LNCAP (cell line): ENCODE measurements around the gene TSPAN10.

Source experiments
- TF ChIP-seq, protein P1 (sequence below): fragments of 450-650 bp; IDR thresholded peaks from 2 replicates; pipeline ENCODE4 v1.5.1; 2017; ENCODE audit warnings: mild to moderate bottlenecking

Gene TSPAN10

DNA sequence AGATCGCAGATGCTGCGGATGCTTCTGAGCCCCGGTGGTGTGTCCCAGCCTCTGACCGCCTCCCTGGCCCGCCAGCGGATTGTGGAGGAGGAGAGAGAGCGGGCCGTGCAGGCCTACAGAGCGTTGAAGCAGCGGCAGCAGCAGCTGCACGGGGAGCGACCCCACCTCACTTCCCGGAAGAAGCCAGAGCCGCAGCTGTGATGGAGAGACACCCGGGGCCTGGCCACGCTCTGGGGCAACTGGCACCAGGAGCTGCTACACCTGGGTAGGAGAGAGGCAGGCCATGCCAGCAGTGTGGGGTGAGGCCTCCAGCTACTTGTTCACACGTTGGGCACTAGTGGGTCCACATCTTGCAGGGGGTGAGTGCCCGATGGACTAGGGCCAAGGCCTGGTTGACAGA is 35.5 kb downstream of the TSPAN10 start:
- TF ChIP-seq, protein P1, sequence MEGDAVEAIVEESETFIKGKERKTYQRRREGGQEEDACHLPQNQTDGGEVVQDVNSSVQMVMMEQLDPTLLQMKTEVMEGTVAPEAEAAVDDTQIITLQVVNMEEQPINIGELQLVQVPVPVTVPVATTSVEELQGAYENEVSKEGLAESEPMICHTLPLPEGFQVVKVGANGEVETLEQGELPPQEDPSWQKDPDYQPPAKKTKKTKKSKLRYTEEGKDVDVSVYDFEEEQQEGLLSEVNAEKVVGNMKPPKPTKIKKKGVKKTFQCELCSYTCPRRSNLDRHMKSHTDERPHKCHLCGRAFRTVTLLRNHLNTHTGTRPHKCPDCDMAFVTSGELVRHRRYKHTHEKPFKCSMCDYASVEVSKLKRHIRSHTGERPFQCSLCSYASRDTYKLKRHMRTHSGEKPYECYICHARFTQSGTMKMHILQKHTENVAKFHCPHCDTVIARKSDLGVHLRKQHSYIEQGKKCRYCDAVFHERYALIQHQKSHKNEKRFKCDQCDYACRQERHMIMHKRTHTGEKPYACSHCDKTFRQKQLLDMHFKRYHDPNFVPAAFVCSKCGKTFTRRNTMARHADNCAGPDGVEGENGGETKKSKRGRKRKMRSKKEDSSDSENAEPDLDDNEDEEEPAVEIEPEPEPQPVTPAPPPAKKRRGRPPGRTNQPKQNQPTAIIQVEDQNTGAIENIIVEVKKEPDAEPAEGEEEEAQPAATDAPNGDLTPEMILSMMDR: no peak

DNA sequence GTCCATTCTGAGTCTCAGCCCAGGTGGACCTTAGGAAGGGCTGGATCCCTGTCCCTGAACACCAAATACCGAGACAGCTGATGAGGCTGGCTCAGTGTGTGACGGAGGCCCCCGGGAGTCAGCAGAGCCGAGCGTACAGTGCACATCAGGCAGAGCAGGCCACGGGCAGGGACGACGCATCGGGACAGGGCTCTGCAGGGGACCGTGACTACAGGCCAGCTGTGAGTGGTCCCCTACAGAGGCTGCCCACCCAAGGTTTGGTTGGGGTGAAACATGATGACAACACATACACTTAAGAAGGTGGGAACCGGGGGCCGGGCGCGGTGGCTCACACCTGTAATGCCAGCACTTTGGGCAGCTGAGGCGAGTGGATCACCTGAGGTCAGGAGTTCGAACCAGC is 36.0 kb downstream of the TSPAN10 start:
- TF ChIP-seq, protein P1: no peak

DNA sequence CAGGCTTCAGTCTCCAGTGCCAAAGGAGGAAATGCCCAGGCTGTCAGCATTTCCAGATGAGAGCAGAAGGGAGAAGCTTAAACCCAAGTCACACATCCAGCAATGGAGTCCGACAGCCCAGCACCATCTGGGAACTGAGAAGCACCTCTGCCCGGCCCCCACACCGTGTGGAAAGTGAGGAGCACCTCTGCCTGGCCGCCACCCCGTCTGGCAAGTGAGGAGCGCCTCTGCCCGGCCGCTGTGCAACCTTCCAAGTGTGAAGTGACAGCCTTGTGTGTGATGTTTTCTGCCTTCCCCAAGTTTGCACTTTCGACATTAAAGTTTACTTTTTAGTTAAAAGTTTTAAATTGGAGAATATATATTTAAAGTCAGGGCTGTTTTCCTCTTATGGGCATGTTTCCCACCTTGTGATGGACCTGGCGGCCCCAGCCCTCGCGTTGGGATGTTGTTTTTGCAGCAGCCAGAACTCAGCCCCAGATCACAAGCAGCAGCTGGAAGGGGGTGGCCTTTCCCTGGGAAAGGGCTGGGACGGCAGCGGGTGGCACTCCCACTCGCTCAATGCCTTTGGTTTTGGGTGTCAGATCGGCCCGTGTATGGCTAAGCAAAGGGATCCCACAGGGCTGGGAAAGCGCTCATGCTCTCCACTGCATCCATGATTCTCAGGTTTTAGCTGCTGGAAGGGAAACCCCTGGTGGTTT is 36.7 kb downstream of the TSPAN10 start:
- TF ChIP-seq, protein P1: no peak

DNA sequence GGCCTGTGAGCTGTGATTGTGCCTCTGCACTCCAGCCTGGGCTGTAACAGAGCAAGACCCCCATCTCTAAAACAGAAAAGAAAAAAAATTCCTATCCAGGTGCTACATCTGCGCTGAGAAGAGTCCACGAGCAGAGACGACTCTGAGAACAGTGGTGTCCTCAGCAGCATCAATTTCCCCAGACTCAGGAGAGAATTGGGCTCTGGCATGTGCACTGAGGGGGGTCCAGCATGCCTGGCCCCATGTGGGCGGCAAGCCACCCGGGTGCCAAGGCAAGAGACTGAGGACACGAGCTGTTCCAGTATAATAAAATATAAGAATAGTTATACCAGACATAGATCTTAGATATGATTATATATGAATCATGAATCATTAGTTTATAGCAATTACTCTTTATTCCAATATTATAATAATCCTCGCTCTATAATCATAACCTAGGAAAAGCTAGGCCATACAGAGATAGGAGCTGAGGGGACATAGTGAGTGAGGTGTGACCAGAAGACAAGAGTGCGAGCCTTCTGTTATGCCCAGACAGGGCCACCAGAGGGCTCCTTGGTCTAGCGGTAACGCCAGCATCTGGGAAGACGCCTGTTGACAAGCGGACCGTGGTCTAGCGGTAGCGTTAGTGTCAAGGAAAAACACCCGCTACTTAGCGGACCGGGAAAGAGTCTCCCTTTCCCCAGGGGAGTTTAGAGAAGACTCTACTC is 38.7 kb downstream of the TSPAN10 start:
- TF ChIP-seq, protein P1: peak; percentile 65

DNA sequence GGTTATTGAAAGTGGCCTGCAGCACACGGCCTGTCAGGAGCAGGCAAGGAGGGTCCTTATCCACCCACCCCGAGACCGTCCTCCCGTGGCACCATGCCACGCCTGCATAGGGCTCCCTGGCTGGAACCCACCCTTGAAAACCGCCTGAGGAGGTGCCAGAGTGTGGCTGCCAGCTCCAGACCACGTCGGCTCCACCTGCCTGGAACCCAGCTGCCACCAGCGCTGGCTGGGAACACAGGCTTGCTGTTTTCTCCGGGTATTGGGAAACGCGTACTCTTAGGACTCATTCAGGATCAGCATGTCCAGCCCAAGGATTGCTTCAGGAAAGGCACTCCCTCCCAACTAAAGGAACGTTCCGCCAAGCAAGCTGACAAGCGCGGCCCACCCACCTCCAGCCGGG is 39.9 kb downstream of the TSPAN10 start:
- TF ChIP-seq, protein P1: no peak

DNA sequence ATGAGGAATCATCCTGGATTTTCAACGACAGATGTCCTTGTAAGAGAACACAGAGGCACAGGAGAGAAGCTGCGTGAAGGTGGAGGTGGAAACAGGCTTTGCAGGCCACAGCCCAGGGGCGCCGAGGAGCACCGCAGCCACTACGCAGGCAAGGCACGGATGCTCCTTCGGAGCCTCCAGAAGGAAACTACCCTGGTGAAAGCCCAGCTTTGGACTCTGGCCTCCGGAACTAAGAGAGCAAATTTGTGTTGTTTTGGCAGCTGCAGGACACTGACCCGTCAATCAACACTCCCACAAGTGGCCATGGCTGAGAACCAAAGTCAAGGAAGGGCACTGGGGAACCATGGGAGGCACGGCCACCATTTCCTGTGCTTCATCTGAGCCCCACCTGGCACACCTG is 43.2 kb downstream of the TSPAN10 start:
- TF ChIP-seq, protein P1: no peak

DNA sequence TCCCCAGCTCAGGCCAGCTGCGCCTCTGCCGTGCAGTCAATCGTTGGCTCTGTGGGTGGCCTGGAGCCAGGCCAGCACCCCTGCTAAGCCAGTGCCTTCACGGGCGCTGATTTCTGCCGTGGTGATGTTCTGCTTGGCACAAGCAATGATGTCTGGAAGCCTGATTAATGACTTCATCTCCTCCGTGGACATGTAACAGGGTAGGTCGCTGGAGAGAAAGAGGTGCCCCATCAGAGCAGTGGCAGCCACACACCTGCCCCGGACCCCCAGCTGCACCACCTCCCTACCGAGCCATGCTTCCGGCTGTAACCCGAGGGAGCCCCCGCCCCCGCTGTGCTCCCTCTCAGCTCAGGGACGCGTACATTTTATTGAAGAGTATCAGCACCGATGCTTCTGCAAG is 44.7 kb downstream of the TSPAN10 start:
- TF ChIP-seq, protein P1: no peak
